Measurements from ENCODE around the gene GP1BB. TPM values are rescaled to one million over a fixed set of nuclear protein-coding genes. Genes with fewer than 3 reads are reported as not detected.

Gene GP1BB
- total and polyA plus RNA-seq, 9 donors = 7.9 to 25.2 (median 12.7) TPM

DNA sequence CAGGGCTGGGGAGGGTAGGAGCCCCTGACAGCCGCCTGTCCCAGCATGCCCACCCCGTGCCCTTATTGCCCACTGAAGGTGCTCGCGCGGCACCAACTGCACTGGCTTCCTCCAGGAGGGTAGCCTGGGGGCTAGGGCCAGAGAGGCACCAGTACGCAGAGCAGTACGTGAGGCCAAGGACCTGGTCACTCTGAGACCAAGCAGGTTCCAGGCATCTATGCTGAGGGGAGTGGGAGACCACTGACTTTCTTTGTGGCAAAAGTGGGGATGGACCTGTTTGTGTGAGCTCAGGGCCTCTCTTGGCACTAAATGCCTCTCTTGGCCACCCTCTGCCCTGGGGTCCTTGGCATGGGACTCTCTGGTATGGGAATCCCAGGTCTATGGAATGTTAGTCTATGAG lies 10.8 kb downstream of the GP1BB start:
- H3K4me3 ChIP-seq (ENCODE audit: low read length) = no peak overlapping the region
- peaks cover 25% of the 10 kb centered on the region for H3K4me1 ChIP-seq (ENCODE audit: control insufficient read depth, insufficient read depth, low read length)
- no peaks in the 10 kb centered on the region for H3K9me3 ChIP-seq (replicated peaks; ENCODE audit: control insufficient read depth, low read depth, low read length)
- DNase-seq = no peak
- H3K36me3 ChIP-seq (ENCODE audit: control insufficient read depth, insufficient read depth, low read length) = no peaks in the 10 kb centered on the region
- 89% methylated on average over 6 of the region's 7 CpGs for WGBS (ENCODE audit: insufficient coverage)
- H3K27me3 ChIP-seq (ENCODE audit: control insufficient read depth, insufficient read depth, low read length) = peaks cover 5% of the 10 kb centered on the region
- no peak overlapping the region for H3K27ac ChIP-seq (ENCODE audit: low read length)

- no peak for DNase-seq
- Histone ChIP-seq H3K4me3 (ENCODE audit: low read length) (no peak overlapping the region), H3K9me3 (replicated peaks; ENCODE audit: control insufficient read depth, low read depth, low read length) (no peaks in the 10 kb centered on the region), H3K4me1 (ENCODE audit: control insufficient read depth, insufficient read depth, low read length) (peaks cover 32% of the 10 kb centered on the region), H3K36me3 (ENCODE audit: control insufficient read depth, insufficient read depth, low read length) (no peaks in the 10 kb centered on the region), H3K27me3 (ENCODE audit: control insufficient read depth, insufficient read depth, low read length) (peaks cover 5% of the 10 kb centered on the region), H3K27ac (ENCODE audit: low read length) (no peak overlapping the region)
- 71% methylated on average over 4 of the region's 5 CpGs for WGBS (ENCODE audit: insufficient coverage)
Observed at GRCh38 chr22:19734837-19735382, 11.6 kb downstream of the GP1BB start.

DNA sequence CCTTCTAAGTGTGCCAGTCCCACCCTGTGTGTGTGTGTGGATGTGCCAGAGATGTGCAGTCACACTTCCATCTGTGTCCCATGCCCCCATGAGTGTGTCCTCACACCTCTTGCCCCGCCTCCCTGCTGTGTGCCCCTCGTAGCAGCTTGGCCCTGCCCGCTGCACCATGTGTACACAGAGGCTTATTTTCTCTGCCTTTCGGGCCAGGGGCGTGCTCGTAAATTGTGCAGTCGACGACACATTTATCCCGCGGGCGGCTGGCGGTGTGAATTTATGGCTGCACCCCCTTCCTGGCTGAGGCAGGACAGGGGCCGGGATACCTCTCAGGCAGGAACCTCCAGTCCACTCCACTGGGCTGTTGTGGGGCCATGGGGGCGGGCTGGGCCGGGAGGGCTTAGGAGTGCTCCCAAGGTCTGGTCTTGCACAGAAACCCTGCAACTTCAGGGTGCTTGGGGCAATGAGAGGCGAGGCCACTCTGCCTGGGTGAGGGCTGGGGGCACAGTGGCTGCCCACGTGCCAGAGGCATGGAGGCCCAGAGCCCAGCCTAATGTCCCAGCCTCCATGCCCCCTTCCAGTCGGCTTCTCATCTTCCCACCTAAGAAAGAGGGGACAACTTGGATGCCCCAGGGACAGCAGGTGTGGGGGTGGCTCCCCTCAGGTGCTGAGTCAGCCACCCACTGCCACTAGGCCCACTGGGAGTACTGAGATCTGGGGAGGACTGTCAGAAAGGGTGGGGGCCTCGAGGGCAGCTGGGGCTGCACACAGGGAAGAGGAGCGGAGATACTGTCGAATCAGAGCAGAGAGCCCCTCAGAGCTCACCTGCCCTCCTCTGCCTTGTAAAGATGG lies 12.5 kb downstream of the GP1BB start:
- DNase-seq = no peak
- Histone ChIP-seq H3K4me1 (ENCODE audit: control insufficient read depth, insufficient read depth, low read length) (peaks cover 34% of the 10 kb centered on the region), H3K4me3 (ENCODE audit: low read length) (no peak overlapping the region), H3K27me3 (ENCODE audit: control insufficient read depth, insufficient read depth, low read length) (peaks cover 5% of the 10 kb centered on the region), H3K27ac (ENCODE audit: low read length) (no peak overlapping the region), H3K36me3 (ENCODE audit: control insufficient read depth, insufficient read depth, low read length) (no peaks in the 10 kb centered on the region), H3K9me3 (replicated peaks; ENCODE audit: control insufficient read depth, low read depth, low read length) (no peaks in the 10 kb centered on the region)
- WGBS (ENCODE audit: insufficient coverage) = 51% methylated on average over 16 of the region's 21 CpGs

- H3K4me3 ChIP-seq (ENCODE audit: low read length) = no peak overlapping the region
- 75% methylated on average over 10 of the region's 17 CpGs for WGBS (ENCODE audit: insufficient coverage)
- H3K27me3 ChIP-seq (ENCODE audit: control insufficient read depth, insufficient read depth, low read length) = peaks cover 3% of the 10 kb centered on the region
- no peak for DNase-seq
- no peaks in the 10 kb centered on the region for H3K36me3 ChIP-seq (ENCODE audit: control insufficient read depth, insufficient read depth, low read length)
- H3K27ac ChIP-seq (ENCODE audit: low read length) = no peak overlapping the region
- no peaks in the 10 kb centered on the region for H3K9me3 ChIP-seq (replicated peaks; ENCODE audit: control insufficient read depth, low read depth, low read length)
- peaks cover 46% of the 10 kb centered on the region for H3K4me1 ChIP-seq (ENCODE audit: control insufficient read depth, insufficient read depth, low read length)
Observed at GRCh38 chr22:19737846-19738663, 14.7 kb downstream of the GP1BB start.

GRCh38 chr22:19738664-19739447 lies 15.5 kb downstream of the GP1BB start:
- peaks cover 3% of the 10 kb centered on the region for H3K27me3 ChIP-seq (ENCODE audit: control insufficient read depth, insufficient read depth, low read length)
- no peak overlapping the region for H3K27ac ChIP-seq (ENCODE audit: low read length)
- H3K4me3 ChIP-seq (ENCODE audit: low read length) = no peak overlapping the region
- H3K4me1 ChIP-seq (ENCODE audit: control insufficient read depth, insufficient read depth, low read length) = peaks cover 54% of the 10 kb centered on the region
- no peaks in the 10 kb centered on the region for H3K9me3 ChIP-seq (replicated peaks; ENCODE audit: control insufficient read depth, low read depth, low read length)
- DNase-seq = no peak
- H3K36me3 ChIP-seq (ENCODE audit: control insufficient read depth, insufficient read depth, low read length) = no peaks in the 10 kb centered on the region
- 56% methylated on average over 26 of the region's 31 CpGs for WGBS (ENCODE audit: insufficient coverage)

- H3K36me3 ChIP-seq (ENCODE audit: control insufficient read depth, insufficient read depth, low read length) = no peaks in the 10 kb centered on the region
- no peak overlapping the region for H3K27ac ChIP-seq (ENCODE audit: low read length)
- 33% methylated on average over 9 of the region's 16 CpGs for WGBS (ENCODE audit: insufficient coverage)
- H3K27me3 ChIP-seq (ENCODE audit: control insufficient read depth, insufficient read depth, low read length) = peaks cover 3% of the 10 kb centered on the region
- no peak for DNase-seq
- no peak overlapping the region for H3K4me3 ChIP-seq (ENCODE audit: low read length)
- peaks cover 60% of the 10 kb centered on the region for H3K4me1 ChIP-seq (ENCODE audit: control insufficient read depth, insufficient read depth, low read length)
- no peaks in the 10 kb centered on the region for H3K9me3 ChIP-seq (replicated peaks; ENCODE audit: control insufficient read depth, low read depth, low read length)
Observed at GRCh38 chr22:19739448-19739895, 16.1 kb downstream of the GP1BB start.

DNA sequence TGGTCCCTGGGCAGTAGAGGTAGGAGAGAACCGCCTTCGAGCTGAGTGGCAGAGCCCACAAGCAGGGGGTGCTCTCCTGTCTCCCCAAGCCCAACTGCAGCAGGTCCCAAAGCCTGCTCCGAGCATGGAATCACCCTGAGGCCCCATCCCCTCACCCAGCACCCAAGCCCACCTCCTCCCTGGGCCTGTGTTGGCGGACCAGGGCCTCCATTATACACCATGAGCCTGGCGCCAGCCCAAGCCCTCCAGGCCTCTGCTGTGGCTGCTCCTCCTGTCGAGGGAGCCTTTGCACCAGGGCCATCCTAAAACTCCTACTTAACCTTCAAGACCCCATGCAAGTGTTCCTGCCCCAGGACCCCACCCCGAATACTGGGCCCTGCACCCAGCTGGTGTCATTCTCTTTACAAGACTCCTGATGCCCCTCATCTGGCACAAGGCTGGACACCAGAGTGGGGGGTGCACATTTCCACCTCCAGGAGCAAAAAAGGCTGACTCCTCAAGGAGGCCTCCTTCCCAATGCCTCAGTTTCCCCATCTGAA lies 16.6 kb downstream of the GP1BB start:
- WGBS (ENCODE audit: insufficient coverage) = 89% methylated on average over 5 of the region's 7 CpGs

DNA sequence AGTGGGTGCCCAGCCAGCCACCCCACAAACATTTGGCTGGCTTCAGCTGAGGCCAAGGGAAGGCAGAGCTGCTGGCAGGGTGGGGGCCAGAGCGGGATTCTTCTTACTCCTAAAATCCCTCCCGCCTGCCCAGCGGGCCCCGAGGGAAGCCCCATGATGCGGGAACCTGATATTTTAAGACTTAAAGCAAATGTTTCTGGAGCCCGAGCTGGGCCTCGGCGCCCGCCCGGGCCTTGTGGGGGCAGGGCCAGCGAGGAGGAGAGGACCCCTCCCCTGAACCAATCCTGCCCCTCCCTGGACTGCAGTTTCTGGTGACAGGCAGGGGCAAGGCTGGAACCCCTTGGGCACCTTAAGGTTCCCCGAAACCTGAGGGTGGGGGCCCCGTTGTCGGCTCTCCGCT lies 17.2 kb downstream of the GP1BB start:
- DNase-seq = no peak
- WGBS (ENCODE audit: insufficient coverage) = 73% methylated on average over 5 of the region's 15 CpGs

More for the DNA sequence above, 16.6 kb downstream of the GP1BB start:
- no peak for DNase-seq
- Histone ChIP-seq H3K36me3 (ENCODE audit: control insufficient read depth, insufficient read depth, low read length) (no peaks in the 10 kb centered on the region), H3K27me3 (ENCODE audit: control insufficient read depth, insufficient read depth, low read length) (peaks cover 3% of the 10 kb centered on the region), H3K27ac (ENCODE audit: low read length) (no peak overlapping the region), H3K9me3 (replicated peaks; ENCODE audit: control insufficient read depth, low read depth, low read length) (no peaks in the 10 kb centered on the region), H3K4me1 (ENCODE audit: control insufficient read depth, insufficient read depth, low read length) (peaks cover 65% of the 10 kb centered on the region), H3K4me3 (ENCODE audit: low read length) (no peak overlapping the region)

DNA sequence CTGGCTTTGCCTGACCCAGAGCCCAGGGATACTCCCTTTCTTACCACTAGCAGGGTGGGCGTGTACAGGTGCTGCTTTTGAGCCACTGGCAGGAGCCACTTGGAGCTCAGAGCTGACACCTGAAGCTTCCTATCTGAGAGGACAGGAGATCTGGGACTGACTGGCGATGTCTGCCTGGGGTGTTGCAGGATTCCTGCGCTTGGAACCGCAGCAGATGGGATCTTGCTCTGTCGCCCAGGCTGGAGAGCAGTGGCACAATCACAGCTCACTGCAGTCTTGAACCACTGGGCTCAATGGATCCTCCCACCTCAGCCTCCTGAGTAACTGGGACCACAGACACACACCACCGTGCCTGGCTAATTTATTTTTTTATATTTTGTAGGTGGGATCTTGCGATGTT lies 17.7 kb downstream of the GP1BB start:
- no peak overlapping the region for H3K27ac ChIP-seq (ENCODE audit: low read length)
- 86% methylated on average over 5 of the region's 7 CpGs for whole genome bisulfite sequencing (ENCODE audit: insufficient coverage)
- peaks cover 3% of the 10 kb centered on the region for H3K27me3 ChIP-seq (ENCODE audit: control insufficient read depth, insufficient read depth, low read length)
- H3K36me3 ChIP-seq (ENCODE audit: control insufficient read depth, insufficient read depth, low read length) = no peaks in the 10 kb centered on the region
- H3K4me3 ChIP-seq (ENCODE audit: low read length) = no peak overlapping the region
- H3K9me3 ChIP-seq (replicated peaks; ENCODE audit: control insufficient read depth, low read depth, low read length) = no peaks in the 10 kb centered on the region
- DNase-seq = no peak
- peaks cover 76% of the 10 kb centered on the region for H3K4me1 ChIP-seq (ENCODE audit: control insufficient read depth, insufficient read depth, low read length)

More for the DNA sequence above, 17.2 kb downstream of the GP1BB start:
- Histone ChIP-seq H3K9me3 (replicated peaks; ENCODE audit: control insufficient read depth, low read depth, low read length) (no peaks in the 10 kb centered on the region), H3K27ac (ENCODE audit: low read length) (no peak overlapping the region), H3K4me1 (ENCODE audit: control insufficient read depth, insufficient read depth, low read length) (peaks cover 71% of the 10 kb centered on the region), H3K36me3 (ENCODE audit: control insufficient read depth, insufficient read depth, low read length) (no peaks in the 10 kb centered on the region), H3K27me3 (ENCODE audit: control insufficient read depth, insufficient read depth, low read length) (peaks cover 3% of the 10 kb centered on the region), H3K4me3 (ENCODE audit: low read length) (no peak overlapping the region)

All from muscle of leg (tissue), 11 donors.